Mucosa of descending colon (tissue), 3 donors: ENCODE results near the gene SLC22A12. TPM values are rescaled to one million over a fixed set of nuclear protein-coding genes. Genes with fewer than 3 reads are reported as not detected.
A peak's percentile ranks its signal among the peaks of the same experiment; 100 is the strongest.

Experiments
- ATAC-seq: fragments of 200-7000 bp; cut with Tn5 transposase; one replicate; pipeline ENCODE4 v1.9.1; 2020; ENCODE audit warnings: mild to moderate bottlenecking, moderate library complexity
- DNase-seq, 3 donors: peaks; one replicate each; pipeline ENCODE4 v3.0.0-alpha.2; 2020
- H3K36me3 ChIP-seq: fragments of 200-600 bp; one replicate; pipeline ENCODE4 v1.8.0; 2021; ENCODE audit warnings: low read depth, mild to moderate bottlenecking
- H3K4me1 ChIP-seq: fragments of 200-600 bp; one replicate; pipeline ENCODE4 v1.8.0; 2021; ENCODE audit warnings: low read depth, mild to moderate bottlenecking
- H3K4me3 ChIP-seq: fragments of 200-600 bp; one replicate; pipeline ENCODE4 v1.8.0; 2021; ENCODE audit warnings: mild to moderate bottlenecking
- H3K9me3 ChIP-seq: fragments of 200-600 bp; one replicate; pipeline ENCODE4 v1.8.0; 2021; ENCODE audit warnings: mild to moderate bottlenecking
- CTCF ChIP-seq: fragments of 200-600 bp; IDR thresholded peaks from one replicate; pipeline ENCODE4 v1.8.0; 2022; ENCODE audit warnings: antibody characterized with exemption, mild to moderate bottlenecking
- intact Hi-C, 2 donors: fragments of 100-400 bp; cut with DNase I in 1 of 2; cut with micrococcal nuclease in 1 of 2; formaldehyde crosslinking; loops; one replicate each; pipeline versions ENCODE4 v1.11.0 to v1.11.1; 2022; cut with DNase I, micrococcal nuclease
- total RNA-seq, 3 donors: library from RNA; stranded (reverse); fragmentation: NEBNext Ultra II Directional in 2 of 3; extraction: Animal tissue kit (Norgen Biotek cat#: 25700) in 2 of 3; gene quantifications; one replicate each; pipeline versions ENCODE4 v1.2.1 to v1.2.4, GENCODE V29; 2021 to 2023
- donor health status: DM: no; HTN: no; CAD: no; lungs with moderate emphysema.
- donor health status: DM: no; HTN: no; CAD: no.
- donor health status: DM: no; HTN: yes; CAD: no.

SLC22A12 gene
- total RNA-seq, 3 donors from 2014 or later = not detected

DNA sequence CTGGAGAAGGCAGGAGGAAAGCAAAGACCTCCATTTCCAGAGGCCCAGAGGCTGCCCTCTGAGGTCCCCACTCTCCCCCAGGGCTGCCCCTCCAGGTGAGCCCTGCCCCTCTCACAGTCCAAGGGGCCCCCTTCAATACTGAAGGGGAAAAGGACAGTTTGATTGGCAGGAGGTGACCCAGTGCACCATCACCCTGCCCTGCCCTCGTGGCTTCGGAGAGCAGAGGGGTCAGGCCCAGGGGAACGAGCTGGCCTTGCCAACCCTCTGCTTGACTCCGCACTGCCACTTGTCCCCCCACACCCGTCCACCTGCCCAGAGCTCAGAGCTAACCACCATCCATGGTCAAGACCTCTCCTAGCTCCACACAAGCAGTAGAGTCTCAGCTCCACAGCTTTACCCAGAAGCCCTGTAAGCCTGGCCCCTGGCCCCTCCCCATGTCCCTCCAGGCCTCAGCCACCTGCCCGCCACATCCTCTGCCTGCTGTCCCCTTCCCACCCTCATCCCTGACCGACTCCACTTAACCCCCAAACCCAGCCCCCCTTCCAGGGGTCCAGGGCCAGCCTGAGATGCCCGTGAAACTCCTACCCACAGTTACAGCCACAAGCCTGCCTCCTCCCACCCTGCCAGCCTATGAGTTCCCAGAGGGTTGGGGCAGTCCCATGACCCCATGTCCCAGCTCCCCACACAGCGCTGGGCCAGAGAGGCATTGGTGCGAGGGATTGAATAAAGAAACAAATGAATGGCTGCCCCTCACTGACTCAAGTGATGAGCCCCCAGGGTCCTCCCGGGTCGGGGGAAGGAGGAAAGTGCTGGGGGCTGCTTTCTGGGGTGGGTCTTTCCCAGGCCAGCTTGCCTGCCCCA lies 10.8 kb downstream of the SLC22A12 start:
- DNase-seq (peak in 1 of 3 donors; percentile 17), ATAC-seq (no peak)
- H3K36me3 ChIP-seq = no peaks in the 10 kb centered on the region
- H3K4me3 ChIP-seq = no peak overlapping the region
- TF ChIP-seq CTCF = no peak
- H3K4me1 ChIP-seq = no peaks in the 10 kb centered on the region
- intact Hi-C loops = no loop called here
- no peaks in the 10 kb centered on the region for H3K9me3 ChIP-seq

GRCh38 chr11:64602466-64603070 lies 11.5 kb downstream of the SLC22A12 start:
- no peak for TF ChIP-seq CTCF
- DNase-seq = no peak
- Histone ChIP-seq H3K4me3 (no peak overlapping the region), H3K4me1 (no peaks in the 10 kb centered on the region), H3K36me3 (no peaks in the 10 kb centered on the region), H3K9me3 (no peaks in the 10 kb centered on the region)
- intact Hi-C loops = no loop called here
- ATAC-seq = no peak

- TF ChIP-seq CTCF = no peak
- Histone ChIP-seq H3K4me3 (no peak overlapping the region), H3K4me1 (no peaks in the 10 kb centered on the region), H3K36me3 (no peaks in the 10 kb centered on the region), H3K9me3 (no peaks in the 10 kb centered on the region)
- ATAC-seq (no peak), DNase-seq (no peak)
- intact Hi-C loops = no loop called here
Observed at GRCh38 chr11:64603411-64604110, 12.5 kb downstream of the SLC22A12 start.

DNA sequence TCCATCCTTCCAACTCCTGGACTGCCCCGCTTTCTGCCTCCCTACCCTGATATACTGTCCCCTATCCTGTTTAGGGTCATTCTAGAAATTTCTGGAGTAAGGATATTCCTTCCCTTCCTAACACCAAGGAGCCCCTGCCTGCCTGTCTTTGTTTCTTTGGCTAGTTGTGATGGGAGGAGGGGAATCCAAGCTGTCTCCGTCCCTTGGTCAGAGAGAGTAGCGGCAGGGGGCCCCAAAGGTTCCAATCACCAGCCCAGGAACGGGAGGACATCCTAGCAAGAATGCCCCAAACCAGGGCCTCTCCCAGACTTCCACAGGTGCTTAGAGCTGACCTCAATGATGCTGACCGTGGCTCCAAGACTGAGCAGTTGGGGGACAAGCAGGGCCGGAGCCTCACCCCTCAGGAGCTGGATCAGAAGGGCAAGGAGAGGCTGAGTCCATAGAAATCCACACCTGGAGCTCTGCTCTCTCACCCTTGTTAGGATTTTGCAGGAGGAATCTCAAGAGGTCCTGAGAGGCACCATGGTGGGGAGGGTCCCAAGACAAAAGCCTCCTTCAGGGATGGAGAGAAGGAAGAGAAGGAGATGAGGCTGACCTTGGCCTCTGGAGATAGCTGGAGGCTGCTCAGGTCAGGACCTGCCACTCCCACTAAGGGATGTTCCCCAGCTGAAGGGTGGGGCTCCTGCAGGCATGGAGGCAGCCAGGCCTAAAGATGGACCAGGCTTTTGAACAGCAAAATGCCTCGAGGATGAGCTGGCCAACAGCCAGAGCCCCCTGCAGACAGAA lies 13.6 kb downstream of the SLC22A12 start:
- H3K9me3 ChIP-seq = no peaks in the 10 kb centered on the region
- H3K4me3 ChIP-seq = no peak overlapping the region
- no peaks in the 10 kb centered on the region for H3K36me3 ChIP-seq
- no peak for TF ChIP-seq CTCF
- ATAC-seq = no peak
- no peaks in the 10 kb centered on the region for H3K4me1 ChIP-seq
- intact Hi-C loops = no loop called here
- no peak for DNase-seq

GRCh38 chr11:64605244-64605560 lies 14.2 kb downstream of the SLC22A12 start:
- intact Hi-C loops = no loop called here
- no peak for ATAC-seq
- TF ChIP-seq CTCF = no peak

More at GRCh38 chr11:64605244-64605560, 14.2 kb downstream of the SLC22A12 start:
- no peak overlapping the region for H3K4me3 ChIP-seq
- DNase-seq = no peak
- H3K4me1 ChIP-seq = no peaks in the 10 kb centered on the region
- H3K9me3 ChIP-seq = no peaks in the 10 kb centered on the region
- no peaks in the 10 kb centered on the region for H3K36me3 ChIP-seq
